Endothelial cell of umbilical vein (primary cell): ENCODE results near the gene SFT2D2.
"Not testable (repeated sequence)": the region's sequence is repeated elsewhere in the genome, so short reads cannot be mapped to it uniquely, and the experiment has no call there.

Experiments
- CTCF ChIP-seq, 2 donors: IDR thresholded peaks; 1 replicate in 1 of 2; 2 replicates in 1 of 2; pipeline ENCODE4 v1.5.1; 2011; ENCODE audit warnings: low read length in 2 of 2, mild to moderate bottlenecking in 2 of 2, moderate library complexity in 2 of 2, control low read depth in 1 of 2, inconsistent platforms in 1 of 2, low read depth in 1 of 2; ENCODE audit not compliant: insufficient read depth in 1 of 2; ENCODE audit errors: extremely low read depth in 1 of 2
- EZH2 ChIP-seq: IDR thresholded peaks from 2 replicates; pipeline ENCODE4 v1.6.1; 2012; ENCODE audit warnings: borderline replicate concordance, low read depth, mild to moderate bottlenecking, moderate library complexity, low read length, inconsistent platforms; ENCODE audit not compliant: severe bottlenecking
- FOS ChIP-seq: IDR thresholded peaks from 2 replicates; pipeline ENCODE4 v1.6.1; 2011; ENCODE audit warnings: mild to moderate bottlenecking, low read length, moderate library complexity, borderline replicate concordance; ENCODE audit not compliant: insufficient read depth
- GATA2 ChIP-seq: IDR thresholded peaks from 2 replicates; pipeline ENCODE4 v1.7.0; 2011; ENCODE audit warnings: low read depth, mild to moderate bottlenecking, moderate library complexity, mixed read lengths, low read length; ENCODE audit not compliant: insufficient read length, insufficient read depth
- MAX ChIP-seq: IDR thresholded peaks from 2 replicates; pipeline ENCODE4 v1.6.1; 2011; ENCODE audit not compliant: insufficient read depth, insufficient read length
- MYC ChIP-seq: IDR thresholded peaks from one replicate; pipeline ENCODE4 v1.6.1; 2011; ENCODE audit warnings: mild to moderate bottlenecking, low read depth, low read length
- POLR2A ChIP-seq: IDR thresholded peaks from 2 replicates; pipeline ENCODE4 v1.6.1; 2012; ENCODE audit warnings: low read depth, mild to moderate bottlenecking, control low read depth, low read length
- POLR2AphosphoS5 ChIP-seq: IDR thresholded peaks from 2 replicates; pipeline ENCODE4 v1.6.1; 2012; ENCODE audit warnings: low read depth, mild to moderate bottlenecking, control low read depth, low read length, moderate library complexity; ENCODE audit not compliant: insufficient read depth

GRCh38 chr1:168181063-168181720 is 44.6 kb upstream of the SFT2D2 start:
- TF ChIP-seq CTCF (IDR thresholded peaks at IDR 0.05; ENCODE audit: extremely low read depth in 1 of 2, insufficient read depth in 1 of 2, low read depth in 1 of 2, low read length in 2 of 2); POLR2A; EZH2; POLR2AphosphoS5; MAX; FOS; GATA2; MYC: not testable (repeated sequence)
